Measurements from ENCODE around the gene ZNF416.

The ZNF416 gene

DNA sequence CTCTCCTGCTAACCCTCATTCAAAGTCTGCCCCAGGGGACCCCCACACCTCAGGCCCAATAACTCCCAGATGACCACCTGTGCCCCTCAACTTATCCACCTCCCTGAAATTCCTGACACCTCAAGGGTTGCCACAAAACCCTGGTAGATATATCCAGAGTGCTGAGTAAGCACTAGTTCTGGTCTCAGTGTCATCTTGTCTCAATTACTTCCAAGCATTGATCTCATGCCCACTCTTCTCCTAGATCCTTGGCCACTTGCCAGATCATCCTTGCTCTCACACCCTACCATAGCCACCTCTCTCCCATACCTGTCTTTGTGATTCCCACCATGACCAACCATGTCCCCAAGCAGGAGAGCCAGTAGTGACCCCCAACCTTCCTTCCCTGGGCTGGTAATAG, 2.0 kb downstream of the ZNF416 start:
- in situ Hi-C loops (cut with HindIII; ENCODE audit: low sequenced_read_pairs) = no loop called here
- TF ChIP-seq, protein P1, sequence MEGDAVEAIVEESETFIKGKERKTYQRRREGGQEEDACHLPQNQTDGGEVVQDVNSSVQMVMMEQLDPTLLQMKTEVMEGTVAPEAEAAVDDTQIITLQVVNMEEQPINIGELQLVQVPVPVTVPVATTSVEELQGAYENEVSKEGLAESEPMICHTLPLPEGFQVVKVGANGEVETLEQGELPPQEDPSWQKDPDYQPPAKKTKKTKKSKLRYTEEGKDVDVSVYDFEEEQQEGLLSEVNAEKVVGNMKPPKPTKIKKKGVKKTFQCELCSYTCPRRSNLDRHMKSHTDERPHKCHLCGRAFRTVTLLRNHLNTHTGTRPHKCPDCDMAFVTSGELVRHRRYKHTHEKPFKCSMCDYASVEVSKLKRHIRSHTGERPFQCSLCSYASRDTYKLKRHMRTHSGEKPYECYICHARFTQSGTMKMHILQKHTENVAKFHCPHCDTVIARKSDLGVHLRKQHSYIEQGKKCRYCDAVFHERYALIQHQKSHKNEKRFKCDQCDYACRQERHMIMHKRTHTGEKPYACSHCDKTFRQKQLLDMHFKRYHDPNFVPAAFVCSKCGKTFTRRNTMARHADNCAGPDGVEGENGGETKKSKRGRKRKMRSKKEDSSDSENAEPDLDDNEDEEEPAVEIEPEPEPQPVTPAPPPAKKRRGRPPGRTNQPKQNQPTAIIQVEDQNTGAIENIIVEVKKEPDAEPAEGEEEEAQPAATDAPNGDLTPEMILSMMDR (IDR thresholded peaks at IDR 0.05; ENCODE audit: low read depth, low read length, missing control alignments) = no peak
- no peak overlapping the region for H3K4me3 ChIP-seq (ENCODE audit: low read depth, low read length)
- no peak for DNase-seq (ENCODE audit: low read depth)

DNA sequence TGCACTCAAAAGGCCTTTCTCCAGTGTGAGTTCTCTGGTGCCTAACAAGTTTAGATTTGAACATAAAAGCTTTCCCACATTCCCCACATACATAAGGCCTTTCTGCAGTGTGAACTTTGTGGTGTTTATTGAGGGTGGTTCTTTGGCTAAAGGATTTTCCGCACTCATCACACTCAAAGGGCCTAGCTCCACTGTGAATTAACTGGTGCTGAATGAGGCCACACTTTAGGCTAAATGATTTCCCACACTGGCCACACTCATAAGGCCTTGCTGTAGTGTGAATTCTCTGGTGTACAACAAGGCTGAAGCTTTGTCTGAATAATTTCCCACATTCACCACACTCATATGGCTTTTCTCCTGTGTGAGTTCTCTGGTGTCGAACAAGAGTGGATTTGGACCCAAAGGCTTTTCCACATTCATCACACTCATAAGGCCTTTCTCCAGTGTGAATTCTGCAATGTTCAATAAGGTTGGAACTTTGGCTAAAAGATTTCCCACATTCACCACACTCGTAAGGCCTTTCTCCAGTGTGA, 6.2 kb downstream of the ZNF416 start:
- in situ Hi-C loops (cut with HindIII; ENCODE audit: low sequenced_read_pairs) = no loop called here
- TF ChIP-seq, protein P1 (IDR thresholded peaks at IDR 0.05; ENCODE audit: low read depth, low read length, missing control alignments) = no peak
- no peak for DNase-seq (ENCODE audit: low read depth)
- no peak overlapping the region for H3K4me3 ChIP-seq (ENCODE audit: low read depth, low read length)

DNA sequence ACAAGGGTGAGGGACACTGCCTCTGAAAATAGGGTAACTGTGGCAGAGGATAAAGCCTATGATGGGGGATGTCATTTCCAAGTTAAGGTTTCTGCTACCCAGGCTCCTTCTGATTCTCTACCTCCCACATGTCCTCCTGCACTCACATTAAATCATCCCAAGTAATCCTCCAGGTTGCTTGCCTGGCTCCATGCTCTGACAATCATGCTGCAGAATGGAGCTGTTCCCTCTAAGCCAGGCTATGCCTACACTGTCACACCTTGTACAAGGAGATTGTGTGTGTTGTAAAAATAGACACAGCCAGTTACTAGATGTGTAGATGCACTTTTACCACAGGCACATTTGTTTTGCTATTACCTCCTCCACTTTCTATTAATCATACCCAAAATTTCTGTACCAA, 8.0 kb downstream of the ZNF416 start:
- no peak overlapping the region for H3K4me3 ChIP-seq (ENCODE audit: low read depth, low read length)
- TF ChIP-seq, protein P1 (IDR thresholded peaks at IDR 0.05; ENCODE audit: low read depth, low read length, missing control alignments) = no peak
- DNase-seq (ENCODE audit: low read depth) = no peak
- in situ Hi-C loops (cut with HindIII; ENCODE audit: low sequenced_read_pairs) = no loop called here

DNA sequence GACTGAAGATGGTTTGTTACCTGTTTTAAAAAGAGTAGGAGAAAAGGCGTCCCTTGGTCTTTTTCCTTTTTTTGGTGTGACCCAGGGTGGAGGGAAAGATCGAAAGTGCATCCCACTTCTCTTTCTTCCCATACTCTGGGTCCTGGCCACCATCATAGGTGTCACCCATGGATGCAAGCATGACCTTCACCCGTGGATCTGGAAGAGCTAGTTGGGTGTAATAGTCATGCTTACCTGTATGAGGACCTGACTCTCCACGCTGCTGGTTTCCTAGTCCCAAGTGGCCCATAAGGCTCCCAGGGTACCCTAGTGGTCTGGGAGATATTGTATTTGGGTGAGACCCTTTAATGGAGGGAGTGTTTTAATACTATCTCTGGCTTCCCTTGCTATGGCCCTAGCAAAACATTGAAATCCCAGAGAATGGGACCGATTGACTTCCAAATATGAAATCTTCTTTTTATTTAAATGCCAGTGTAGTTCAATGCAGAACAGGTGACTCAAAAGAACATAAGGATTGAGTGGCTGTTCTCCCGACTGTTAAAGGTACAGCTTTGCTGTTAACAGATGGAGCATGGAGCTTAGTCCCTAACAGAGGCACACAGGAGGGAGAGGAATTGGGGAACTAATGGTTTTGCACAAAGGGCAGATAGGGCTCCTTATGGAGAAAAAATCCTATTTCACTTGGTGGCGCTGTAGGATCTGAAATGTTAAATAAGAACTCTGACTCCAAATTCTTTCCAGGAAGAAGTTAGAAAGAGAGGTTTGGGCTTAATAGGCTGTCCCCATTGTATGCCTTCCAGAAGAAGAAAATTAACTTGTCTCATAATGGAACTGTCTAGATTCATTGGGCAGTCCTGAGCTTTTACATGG, 12.1 kb downstream of the ZNF416 start:
- in situ Hi-C loops (cut with HindIII; ENCODE audit: low sequenced_read_pairs) = no loop called here
- peak; percentile 18 for DNase-seq (ENCODE audit: low read depth)
- H3K4me3 ChIP-seq (ENCODE audit: low read depth, low read length) = no peak overlapping the region
- TF ChIP-seq, protein P1 (IDR thresholded peaks at IDR 0.05; ENCODE audit: low read depth, low read length, missing control alignments) = no peak

DNA sequence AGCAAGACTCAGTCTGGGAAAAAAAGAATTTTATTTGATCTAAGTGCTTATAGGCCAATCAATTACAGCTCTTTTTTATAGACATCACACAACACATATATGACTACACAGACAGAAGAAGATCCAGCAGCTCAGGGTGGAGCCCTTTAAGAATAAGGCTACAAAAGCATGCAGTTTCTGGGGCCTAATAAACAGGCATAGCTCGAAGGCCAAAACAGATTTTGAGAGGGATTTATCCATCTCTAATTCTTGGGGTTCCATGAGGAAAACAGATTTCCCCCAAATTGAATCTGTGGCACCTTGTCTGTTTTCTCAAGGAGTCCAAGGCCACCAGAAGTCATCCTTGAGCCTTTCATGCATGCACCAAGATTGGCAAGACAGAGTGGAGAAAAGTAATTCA, 15.2 kb downstream of the ZNF416 start:
- in situ Hi-C loops (cut with HindIII; ENCODE audit: low sequenced_read_pairs) = no loop called here

DNA sequence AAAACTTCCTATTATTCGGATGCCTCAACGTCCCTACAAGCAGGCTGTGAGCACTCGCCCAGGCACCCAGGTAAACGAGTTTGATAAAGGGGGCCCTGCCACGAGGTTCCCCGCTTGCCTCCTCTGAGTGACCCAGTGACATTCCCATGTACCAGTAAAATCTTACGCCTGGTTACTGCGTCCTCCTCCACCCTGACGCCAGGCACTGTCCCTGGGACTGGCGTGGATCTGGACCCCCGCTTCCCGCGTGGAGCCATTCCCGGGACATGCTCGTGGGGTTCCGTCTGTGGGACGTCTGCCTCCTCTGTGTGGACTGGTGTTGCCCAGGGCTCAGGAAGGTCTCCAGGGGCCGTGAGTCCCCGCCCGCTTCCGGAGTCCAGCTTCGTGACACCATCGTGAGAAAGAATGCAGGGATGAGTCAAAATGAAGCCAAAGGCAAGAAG, 18.6 kb downstream of the ZNF416 start:
- TF ChIP-seq, protein P1 (IDR thresholded peaks at IDR 0.05; ENCODE audit: low read depth, low read length, missing control alignments) = no peak
- no peak for DNase-seq (ENCODE audit: low read depth)
- peak overlapping the region; percentile 88 for H3K4me3 ChIP-seq (ENCODE audit: low read depth, low read length)
- in situ Hi-C loops (cut with HindIII; ENCODE audit: low sequenced_read_pairs) = no loop called here

More for the DNA sequence above, 15.2 kb downstream of the ZNF416 start:
- DNase-seq (ENCODE audit: low read depth) = no peak
- TF ChIP-seq, protein P1 (IDR thresholded peaks at IDR 0.05; ENCODE audit: low read depth, low read length, missing control alignments) = no peak
- no peak overlapping the region for H3K4me3 ChIP-seq (ENCODE audit: low read depth, low read length)
